NCI-H2196 treated with DMSO at 0.1 percent for 48 hours (cell line): ENCODE measurements around the gene LAMA5.

Source experiments
- DNase-seq: peaks from one replicate; lab custom pipeline; 2025; ENCODE audit not compliant: unreplicated experiment; lab: John Stamatoyannopoulos, UW

LAMA5 gene

DNA sequence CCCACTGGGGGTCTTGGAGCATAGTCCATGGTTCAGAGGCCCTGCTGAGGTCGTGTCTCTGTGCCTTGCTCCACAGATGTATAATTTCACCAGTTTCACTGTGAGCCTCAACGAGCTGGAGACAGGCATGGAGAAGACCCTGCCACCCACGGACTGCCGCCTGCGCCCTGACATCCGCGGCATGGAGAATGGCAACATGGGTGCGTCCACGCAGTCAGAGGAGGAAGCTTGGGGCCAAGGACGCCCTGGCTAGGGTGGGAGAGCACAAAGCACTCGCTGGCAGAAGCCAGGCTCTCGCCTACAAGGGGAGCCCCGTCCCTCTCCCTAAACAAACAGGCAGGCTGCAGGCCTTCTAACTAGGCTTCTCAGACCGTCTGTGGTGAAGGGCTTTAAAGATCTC, 78.0 kb downstream of the LAMA5 start:
- DNase-seq, result no peak

DNA sequence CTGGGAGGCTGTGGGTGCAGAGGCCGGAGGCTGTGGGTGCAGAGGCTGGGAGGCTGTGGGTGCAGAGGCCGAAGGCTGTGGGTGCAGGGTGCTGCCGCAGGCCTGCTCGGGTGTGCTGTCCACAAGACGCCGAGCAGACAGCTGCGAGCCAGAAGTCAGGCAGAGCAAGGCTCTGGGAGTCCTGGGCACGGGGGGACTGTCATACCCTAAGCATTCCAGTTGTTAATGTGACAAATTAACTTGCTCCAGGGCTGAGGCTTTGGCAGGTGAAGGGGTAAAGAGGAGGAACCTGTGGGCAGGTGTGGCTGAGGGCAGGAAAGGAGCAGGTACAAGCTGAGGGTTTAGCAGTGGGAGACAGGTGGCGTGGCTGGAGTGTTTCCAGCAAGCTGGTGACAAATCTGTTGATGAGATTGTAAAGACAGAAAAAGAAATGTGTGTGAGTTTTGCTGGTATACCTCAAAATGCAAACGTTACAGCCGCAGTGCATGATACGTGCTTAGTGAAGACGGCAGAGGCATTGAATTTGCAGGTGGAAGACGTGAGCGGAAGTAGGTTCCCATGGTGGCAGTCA, 78.5 kb downstream of the LAMA5 start:
- DNase-seq, result no peak

DNA sequence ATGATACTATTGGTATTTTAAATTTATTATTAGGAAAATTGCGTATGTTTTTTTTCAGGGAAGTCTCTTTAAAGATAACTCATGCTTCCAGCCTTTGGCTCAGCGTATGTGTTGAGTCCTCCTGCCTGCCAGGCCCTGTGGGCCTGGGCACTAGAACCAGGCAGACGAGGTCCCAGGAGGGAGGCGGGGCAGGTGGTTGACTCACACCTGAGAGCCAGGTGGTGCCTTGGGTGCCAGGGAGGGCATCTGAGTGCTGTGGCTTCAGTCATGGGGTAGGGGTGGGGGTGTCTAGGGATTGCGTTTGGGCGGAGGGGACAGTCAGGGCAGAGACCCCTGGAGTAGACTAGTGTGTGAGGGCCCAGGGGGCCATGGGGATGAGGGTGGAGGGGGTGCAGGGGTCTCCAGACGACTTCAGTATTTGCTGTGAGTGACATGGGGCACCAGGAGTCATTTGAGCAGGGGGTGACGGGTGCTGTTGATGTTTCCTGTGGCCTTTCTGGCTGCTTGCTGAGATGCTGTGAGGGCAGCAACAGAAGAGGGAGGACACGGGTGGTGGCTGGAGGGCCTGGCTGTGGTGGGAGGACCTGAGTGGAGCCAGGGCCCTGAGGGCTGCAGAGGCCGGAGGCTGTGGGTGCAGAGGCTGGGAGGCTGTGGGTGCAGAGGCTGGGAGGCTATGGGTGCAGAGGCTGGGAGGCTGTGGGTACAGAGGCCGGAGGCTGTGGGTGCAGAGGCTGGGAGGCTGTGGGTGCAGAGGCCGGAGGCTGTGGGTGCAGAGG, 79.2 kb downstream of the LAMA5 start:
- no peak for DNase-seq

DNA sequence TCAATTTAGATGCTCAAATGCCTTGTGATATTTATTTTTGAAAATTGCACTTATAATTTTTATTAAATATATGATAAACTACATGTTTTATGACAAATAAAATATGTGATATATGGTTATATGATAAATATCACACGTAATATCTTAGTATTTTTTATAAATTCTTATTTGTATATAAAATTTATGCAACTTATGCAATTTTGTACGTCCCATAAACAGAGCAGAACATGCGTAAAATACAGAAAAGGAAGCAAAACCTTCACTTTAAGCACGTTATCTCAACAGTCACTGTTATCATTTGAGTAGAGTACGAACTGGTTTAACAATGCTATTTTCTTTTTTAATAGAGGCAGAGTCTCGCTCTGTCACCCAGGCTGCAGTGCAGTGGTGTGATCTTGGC, 80.0 kb downstream of the LAMA5 start:
- DNase-seq, result no peak

DNA sequence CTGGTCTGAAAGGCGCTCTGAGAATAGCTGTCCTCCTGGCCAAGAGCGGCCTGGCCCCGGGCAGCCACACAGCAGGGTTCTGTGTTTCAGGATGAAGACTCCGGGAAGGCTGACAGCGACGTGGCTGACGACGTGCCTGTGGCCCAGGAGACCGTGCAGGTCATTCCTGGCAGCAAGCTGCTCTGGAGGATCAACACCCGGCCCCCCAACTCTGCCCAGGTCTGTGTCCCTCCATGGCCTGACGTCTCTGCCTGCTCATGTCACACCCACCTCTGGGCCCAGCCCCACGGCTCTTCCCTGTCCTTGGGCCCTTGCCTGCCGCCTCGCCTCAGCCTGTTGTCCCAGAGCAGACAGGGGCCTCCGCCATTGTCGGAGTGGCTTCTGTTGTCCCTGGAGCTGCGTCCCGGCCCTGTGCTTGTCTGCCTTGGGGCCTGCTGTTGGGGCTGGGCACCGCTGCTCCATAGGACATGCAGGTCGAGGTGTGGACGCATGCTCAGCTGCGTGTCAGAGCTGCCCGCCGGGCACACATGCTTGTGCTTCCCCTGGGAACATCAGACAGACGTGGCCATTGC, 80.5 kb downstream of the LAMA5 start:
- DNase-seq, result no peak

DNA sequence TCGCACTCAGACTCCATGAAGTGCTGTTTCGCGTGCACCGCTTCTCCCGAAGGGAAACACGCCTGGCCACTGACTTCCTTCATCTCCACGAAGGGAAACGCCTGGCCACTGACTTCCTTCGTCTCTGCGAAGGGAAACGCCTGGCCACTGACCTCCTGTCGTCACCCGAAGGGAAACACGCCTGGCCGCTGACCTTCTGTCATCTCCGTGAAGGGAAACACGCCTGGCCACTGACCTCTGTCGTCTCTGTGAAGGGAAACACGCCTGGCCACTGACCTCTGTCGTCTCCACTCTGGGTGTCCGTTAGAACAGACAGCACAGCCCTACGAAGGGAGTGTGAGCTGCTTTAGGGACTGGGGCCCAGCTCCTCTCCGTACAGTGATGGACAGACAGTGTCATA, 81.4 kb downstream of the LAMA5 start:
- DNase-seq, result no peak

DNA sequence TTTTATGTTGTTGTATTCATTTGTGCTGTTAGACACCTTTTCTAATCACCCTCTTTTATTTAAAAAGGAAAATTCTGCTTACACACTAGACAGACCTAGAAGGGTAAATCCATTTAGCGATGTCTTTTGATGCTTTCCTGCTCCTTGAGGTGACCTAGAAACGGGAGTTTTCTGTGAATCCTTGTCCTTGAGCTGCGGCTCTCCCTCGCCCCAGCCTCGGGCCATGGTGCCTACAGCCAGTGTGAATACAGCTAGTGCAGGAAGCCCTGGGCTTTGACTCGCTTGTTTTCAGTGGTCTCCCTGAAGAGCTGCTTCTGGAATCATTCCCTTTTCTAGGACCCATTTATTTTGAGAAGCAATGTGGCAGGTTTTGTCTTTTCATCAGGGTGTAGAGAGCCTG, 82.0 kb downstream of the LAMA5 start:
- DNase-seq, result no peak

DNA sequence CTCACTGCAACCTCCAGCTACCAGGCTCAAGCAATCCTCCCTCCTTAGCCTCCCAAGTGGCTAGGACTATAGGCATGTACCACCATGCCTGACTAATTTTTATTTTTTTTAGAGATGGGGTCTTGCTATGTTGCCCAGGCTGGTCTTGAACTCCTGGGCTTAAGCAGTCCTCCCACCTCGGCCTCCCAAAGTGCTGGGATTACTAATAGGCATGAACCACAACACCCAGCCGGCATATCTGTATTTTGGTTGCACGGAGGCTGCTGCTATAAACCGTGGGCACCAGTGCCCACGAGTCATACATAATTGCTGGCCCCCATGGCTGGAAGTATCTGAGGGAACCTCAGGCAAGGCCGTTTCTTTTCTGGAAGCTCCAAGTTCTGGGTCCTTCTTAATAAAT, 82.7 kb downstream of the LAMA5 start:
- no peak for DNase-seq

DNA sequence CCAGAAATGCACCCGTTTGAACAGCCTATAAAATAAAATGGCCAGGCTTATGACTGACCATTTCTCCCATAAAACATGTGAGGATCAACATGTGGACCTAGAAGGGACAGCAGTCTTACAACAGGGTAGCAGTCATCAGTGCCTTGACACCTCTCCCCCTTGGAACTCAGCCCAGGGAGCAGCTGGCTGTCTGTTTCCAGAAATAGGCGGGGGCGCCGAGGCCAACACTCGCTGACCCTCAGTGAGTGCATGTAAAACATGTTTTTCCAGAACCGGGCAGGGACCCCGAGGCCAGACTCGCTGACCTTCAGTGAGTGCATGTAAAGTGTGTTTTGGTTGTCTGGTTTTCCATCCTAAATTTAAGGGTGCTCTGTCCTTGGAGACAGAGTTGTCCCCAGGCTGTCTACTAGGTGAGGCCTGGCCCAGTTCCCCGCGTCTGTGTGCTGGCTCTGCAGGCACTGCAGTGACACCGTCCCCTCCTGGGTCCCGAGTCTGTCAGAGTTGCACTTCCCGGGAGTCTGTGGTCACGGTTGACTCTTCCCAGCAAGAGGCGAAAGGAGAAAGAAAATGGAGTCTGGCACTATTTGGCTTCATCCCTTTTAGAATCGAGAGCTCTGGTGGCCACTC, 84.1 kb downstream of the LAMA5 start:
- no peak for DNase-seq

DNA sequence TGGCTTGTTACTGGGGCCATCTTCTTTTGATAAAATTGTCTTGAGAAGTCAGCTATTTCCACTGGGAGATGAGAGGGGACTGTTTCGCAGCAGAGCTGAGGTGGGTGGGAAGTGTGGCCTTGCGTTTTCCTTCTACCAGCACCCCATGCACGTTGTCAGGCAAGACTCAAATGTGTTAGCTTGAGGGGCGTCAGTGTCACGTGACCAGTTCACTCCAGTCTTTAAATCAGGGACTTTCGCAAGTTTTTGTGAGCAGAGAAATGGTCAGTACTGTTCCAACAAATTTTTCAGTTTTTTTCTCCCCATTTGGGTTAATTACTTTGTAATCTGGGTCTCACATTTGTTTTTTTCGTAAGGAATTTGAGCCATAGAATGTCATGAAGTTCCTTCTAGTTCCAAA, 85.0 kb downstream of the LAMA5 start:
- no peak for DNase-seq

DNA sequence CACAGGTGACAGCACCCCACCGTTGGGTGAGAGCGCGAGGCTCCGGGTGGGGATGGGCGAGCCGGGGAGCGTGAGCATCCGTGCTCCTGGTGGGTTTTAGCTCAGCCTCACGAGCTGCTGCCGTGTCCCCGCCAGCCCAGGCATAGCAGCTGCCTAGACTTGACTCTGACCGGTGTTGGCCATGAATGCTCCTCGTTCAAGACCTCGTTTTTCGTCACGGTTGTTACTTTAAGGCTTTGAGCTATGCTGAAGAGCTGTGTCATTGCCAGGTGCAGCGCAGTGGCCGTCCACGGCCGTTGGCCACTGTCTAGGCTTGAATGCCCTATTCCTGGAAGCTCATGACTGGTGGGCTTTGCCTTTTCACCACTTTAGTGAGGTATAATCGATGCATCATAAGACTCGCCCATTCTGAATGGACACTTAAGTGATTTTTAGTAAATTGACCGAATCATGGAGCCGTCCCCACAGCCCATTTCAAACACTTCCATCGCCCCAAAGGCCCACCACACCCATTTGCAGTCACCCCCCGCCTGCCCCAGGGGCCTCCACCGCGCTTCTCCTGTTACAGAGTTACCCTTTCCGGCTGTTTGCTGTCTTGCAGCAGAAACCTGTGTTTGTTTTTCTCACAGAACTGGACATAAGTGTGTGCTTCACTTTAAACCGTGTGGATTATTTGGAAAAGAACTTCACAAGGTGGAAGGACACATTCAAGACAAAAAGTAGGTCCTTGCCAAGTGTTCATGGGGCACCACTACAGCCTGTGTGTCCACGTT, 85.8 kb downstream of the LAMA5 start:
- no peak for DNase-seq

DNA sequence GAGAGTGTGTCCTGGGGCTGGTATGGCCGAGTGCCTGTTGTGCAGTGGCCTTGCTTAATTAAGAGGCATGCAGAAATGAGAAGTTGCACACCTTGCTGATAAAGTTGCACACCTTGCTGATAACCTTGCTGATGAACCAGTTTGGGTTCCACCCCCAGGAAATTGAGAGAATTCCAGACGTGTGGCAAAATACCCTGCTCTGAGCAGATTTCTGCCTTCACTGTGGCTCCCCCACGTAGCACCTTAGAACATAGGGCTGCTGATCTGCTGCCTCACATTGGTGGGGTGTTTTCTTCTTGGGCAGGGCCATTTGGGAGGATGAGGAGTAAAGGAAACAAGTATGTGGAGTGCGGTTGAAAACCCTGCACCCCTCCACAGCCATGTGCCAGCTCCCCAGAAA, 86.8 kb downstream of the LAMA5 start:
- no peak for DNase-seq

DNA sequence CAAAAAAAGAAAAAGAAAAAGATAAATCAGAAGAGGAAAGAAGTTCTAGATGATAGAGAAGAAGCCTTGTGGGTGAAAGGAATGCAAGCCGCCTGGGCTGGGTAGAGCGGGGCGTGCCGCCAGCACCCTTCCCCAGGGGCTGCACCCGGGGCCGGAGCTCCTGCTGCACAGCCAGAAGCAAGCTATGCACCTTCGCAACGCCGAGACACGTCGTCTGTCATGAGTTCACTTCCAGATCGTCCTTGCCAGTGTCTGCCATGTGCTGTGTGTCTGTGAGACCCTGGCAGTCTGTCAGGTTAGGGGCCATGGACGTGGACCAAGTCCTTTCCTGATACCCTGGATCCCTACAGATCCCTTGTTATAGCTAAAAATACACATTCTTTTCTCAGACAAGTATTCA, 89.9 kb downstream of the LAMA5 start:
- DNase-seq, result no peak

DNA sequence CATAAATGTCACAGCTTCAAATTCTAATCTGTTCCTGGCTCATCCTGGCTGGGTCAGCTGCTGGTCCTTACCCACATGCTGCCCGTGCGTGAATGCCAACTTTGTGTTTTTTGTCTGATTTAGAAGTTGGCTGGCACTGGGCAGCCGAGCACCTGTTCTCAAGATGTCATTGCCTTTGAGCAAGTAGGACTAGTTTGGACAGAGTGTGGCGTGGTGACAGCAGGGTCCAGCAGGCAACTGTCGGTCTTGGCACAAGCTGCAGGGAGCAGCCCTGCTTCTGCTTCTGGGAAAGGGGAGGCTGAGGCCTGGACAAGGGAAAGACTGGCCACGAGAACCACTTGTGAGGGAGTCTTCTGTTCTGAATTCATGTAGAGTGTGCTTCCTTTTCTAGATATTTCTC, 90.7 kb downstream of the LAMA5 start:
- DNase-seq, result no peak

DNA sequence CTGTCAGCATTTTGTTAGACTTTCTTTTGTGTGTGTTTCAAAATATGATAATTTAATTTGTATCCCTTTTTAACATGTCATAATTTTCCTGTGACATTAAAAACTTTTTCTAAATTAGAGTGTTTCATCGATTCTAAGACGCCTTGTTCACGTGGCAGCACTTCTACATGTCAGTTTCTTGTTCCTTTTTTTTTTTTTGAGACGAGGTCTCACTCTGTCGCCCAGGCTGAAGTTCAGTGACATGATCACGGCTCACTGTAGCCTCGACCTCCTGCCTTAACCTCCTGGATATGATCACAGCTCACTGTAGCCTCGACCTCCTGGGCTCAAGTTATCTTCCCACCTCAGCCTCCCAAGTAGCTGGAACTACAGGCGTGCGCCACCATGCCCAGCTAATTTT, 91.9 kb downstream of the LAMA5 start:
- DNase-seq, result no peak

DNA sequence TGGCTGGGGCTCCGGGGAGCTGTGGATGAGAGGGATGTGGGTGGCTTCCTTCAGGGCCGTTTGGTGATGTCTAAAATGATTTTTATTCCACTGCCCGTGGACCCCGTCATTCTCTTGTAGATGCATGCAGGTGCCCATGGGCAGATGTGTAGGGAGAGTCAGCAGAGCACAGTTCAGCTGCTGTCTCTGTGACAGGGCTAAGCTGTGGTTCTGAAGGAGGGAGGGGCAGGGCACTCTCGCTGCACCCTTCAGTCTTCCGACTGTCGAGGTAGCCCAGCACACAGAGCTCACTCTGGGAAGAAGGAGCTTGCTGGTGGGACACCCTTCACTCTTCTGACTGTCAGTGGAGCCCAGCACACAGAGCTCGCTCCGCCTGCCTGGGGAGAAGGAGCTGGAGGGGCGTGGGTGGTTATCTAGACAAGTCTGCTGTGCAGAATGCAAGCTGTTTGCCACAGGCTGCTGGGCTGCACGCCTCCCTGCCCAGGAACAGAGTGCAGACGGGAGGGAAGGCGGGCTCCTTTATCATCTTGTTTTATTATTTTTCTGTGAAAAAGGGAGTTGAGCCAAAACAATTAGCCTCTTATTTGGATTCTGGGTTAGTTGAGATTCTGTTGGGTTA, 92.7 kb downstream of the LAMA5 start:
- DNase-seq, result peak; percentile 28

DNA sequence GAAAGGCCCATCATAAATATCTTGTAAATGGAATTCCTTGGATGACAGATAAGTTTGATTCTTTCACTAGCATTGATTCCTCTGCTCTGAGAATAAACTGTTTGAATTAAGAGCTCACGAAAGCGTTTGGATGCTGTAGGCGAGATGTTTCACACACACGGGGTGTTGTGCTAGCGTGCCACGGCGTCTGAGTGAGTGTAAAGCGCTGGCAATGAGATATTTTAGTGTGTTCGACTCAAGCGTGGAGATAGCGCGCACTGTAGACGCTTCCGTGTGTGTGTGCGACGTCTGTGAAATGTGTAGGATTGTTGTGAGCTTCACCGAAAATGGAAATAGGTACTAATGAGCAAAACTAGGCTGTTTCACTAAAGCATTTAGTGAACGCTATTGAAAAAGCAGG, 93.7 kb downstream of the LAMA5 start:
- DNase-seq, result no peak

DNA sequence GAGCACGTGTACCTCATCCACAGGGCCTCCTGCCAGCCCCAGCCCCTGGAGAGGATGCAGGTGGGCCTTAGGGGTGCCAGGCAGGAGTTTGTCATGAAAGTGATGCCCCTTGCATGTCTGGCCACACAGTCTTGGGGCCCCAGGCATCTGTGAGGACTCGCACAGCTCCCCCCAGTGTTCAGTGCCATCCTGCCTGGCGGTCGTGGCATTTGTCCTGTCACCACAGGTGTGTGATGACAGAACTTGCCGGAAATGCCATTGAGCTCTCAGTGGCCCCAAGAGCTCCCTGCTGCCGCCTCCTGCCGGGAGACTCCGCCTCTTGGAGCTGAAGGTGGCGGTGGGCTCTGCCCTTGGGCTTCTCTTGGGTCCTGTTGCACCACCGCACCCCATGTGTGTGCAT, 94.9 kb downstream of the LAMA5 start:
- DNase-seq, result no peak

DNA sequence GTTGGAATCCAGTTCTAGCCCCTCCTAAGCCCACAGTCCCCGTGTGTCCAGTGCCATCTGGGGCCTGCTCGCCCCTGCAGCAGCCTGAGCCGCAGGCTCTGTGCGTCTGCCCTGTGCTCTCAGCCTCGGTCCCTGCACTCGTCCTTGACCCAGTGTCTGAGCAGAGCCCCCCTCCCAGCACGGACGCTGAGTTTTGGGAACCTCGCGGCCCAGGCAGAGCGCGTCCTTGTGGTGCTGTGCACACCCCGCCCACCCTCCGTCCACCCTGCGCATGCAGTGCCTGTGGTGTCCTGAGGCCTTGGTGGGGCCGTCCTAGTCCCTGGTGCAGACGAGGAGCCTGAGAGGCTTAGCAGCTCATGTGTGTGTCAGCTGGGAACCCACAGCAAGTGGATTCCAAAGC, 97.2 kb downstream of the LAMA5 start:
- DNase-seq, result no peak

DNA sequence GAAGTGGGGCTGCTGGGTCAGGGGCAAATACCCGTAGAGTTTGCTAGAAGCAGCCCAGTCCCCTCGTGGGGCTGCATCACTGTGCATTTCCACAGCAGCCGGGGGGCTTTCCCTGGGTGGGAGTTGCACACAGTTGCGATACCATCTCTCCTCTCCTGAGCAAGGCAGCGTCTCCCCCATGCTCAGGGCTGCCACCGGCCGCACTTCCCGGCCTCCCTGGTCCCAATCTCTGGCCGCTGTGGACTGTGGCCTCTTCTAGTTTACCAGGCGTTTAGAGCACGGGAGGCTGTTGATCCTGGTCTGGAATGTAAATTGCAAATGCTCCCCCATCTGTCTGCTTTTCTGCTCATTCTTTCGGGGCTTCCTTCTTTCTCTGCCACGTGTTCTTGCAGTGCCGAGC, 97.7 kb downstream of the LAMA5 start:
- DNase-seq, result no peak

DNA sequence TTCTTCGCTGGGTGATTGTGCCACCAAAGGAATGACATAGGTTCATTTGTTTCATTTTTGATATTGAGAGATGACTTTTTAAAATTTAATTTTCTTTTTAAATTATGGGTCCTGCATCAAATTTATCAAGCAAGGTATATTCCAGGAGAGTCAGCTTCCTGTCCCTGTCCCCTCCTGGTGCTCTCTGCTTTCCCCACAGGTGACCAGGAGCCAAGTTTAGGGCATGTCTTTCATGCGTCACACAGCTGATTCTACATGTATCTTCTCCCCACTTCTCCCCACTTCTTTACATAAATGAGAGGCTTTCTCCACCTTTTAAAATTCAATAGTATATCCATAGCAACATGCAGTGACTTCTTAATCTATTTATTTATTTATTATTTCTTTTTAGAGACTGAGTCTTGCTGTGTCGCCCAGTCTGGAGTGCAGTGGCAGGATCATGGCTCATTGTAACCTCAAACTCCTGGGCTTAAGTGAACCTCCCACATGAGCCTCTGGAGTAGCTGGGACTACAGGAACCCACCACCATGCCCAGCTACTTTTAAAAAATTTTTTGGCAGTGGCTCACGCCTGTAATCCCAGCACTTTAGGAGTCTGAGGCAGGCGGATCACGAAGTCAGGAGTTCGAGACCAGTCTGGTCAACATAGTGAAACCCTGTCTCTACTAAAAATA, 98.7 kb downstream of the LAMA5 start:
- no peak for DNase-seq
